Parathyroid adenoma (tissue), 2 donors: ENCODE data around the gene CIROP.

ENCODE experiments used
- H2AFZ ChIP-seq: fragments of 300-600 bp; sonication (generic); one replicate; pipeline ENCODE4 v1.7.0; 2017; ENCODE audit warnings: antibody characterized with exemption, mild to moderate bottlenecking
- H3K27ac ChIP-seq: fragments of 300-600 bp; sonication (generic); one replicate; pipeline ENCODE4 v1.7.0; 2017
- H3K27me3 ChIP-seq: fragments of 300-600 bp; sonication (generic); one replicate; pipeline ENCODE4 v1.7.0; 2017; ENCODE audit warnings: low read length; ENCODE audit not compliant: control insufficient read depth, insufficient read depth
- H3K36me3 ChIP-seq: fragments of 300-600 bp; sonication (generic); one replicate; pipeline ENCODE4 v1.7.0; 2017; ENCODE audit warnings: low read length; ENCODE audit not compliant: control insufficient read depth, insufficient read depth
- H3K4me1 ChIP-seq: fragments of 300-600 bp; sonication (generic); one replicate; pipeline ENCODE4 v1.7.0; 2017; ENCODE audit warnings: control low read depth
- H3K4me2 ChIP-seq: fragments of 300-600 bp; sonication (generic); one replicate; pipeline ENCODE4 v1.7.0; 2017; ENCODE audit warnings: low read length
- H3K4me3 ChIP-seq: fragments of 300-600 bp; sonication (generic); one replicate; pipeline ENCODE4 v1.7.0; 2017; ENCODE audit warnings: low read depth, low read length
- H3K79me2 ChIP-seq: fragments of 300-600 bp; sonication (generic); one replicate; pipeline ENCODE4 v1.7.0; 2017; ENCODE audit warnings: control low read depth
- H3K9ac ChIP-seq: fragments of 300-600 bp; sonication (generic); one replicate; pipeline ENCODE4 v1.7.0; 2017; ENCODE audit warnings: mild to moderate bottlenecking
- H3K9me3 ChIP-seq: fragments of 300-600 bp; sonication (generic); one replicate; pipeline ENCODE4 v1.7.0; 2017; ENCODE audit warnings: low read length; ENCODE audit not compliant: control insufficient read depth
- CTCF ChIP-seq: fragments of 300-600 bp; sonication (generic); IDR thresholded peaks from one replicate; pipeline ENCODE4 v1.7.0; 2017; ENCODE audit warnings: antibody characterized with exemption, mild to moderate bottlenecking
- donor health status: primary hyperparathyroidism.

The CIROP gene

GRCh38 chr14:23145794-23146350, 41.1 kb upstream of the CIROP start:
- TF ChIP-seq CTCF: no peak
- Histone ChIP-seq H3K79me2 (peaks cover 18% of the 10 kb centered on the region), H3K9ac (no peak overlapping the region), H3K36me3 (no peaks in the 10 kb centered on the region), H3K4me3 (no peak overlapping the region), H2AFZ (no peak overlapping the region), H3K27me3 (no peaks in the 10 kb centered on the region), H3K4me2 (no peak overlapping the region), H3K9me3 (no peaks in the 10 kb centered on the region), H3K4me1 (peaks cover 48% of the 10 kb centered on the region), H3K27ac (peak overlapping the region; percentile 64)

GRCh38 chr14:23143911-23144310, 39.1 kb upstream of the CIROP start:
- Histone ChIP-seq H3K79me2 (peaks cover 21% of the 10 kb centered on the region), H3K4me2 (no peak overlapping the region), H2AFZ (no peak overlapping the region), H3K9ac (no peak overlapping the region), H3K36me3 (no peaks in the 10 kb centered on the region), H3K27ac (no peak overlapping the region), H3K4me3 (no peak overlapping the region), H3K9me3 (no peaks in the 10 kb centered on the region), H3K4me1 (peaks cover 38% of the 10 kb centered on the region), H3K27me3 (no peaks in the 10 kb centered on the region)
- no peak for TF ChIP-seq CTCF

GRCh38 chr14:23142826-23143225, 38.0 kb upstream of the CIROP start:
- Histone ChIP-seq H3K36me3 (no peaks in the 10 kb centered on the region), H3K9ac (no peak overlapping the region), H3K79me2 (peaks cover 16% of the 10 kb centered on the region), H3K9me3 (no peaks in the 10 kb centered on the region), H3K4me1 (peaks cover 40% of the 10 kb centered on the region), H3K4me2 (no peak overlapping the region), H2AFZ (no peak overlapping the region), H3K27me3 (no peaks in the 10 kb centered on the region), H3K4me3 (no peak overlapping the region), H3K27ac (peak overlapping the region; percentile 70)
- TF ChIP-seq CTCF: no peak

GRCh38 chr14:23141706-23142444, 37.1 kb upstream of the CIROP start:
- Histone ChIP-seq H3K9ac (no peak overlapping the region), H3K27me3 (no peaks in the 10 kb centered on the region), H3K36me3 (no peaks in the 10 kb centered on the region), H2AFZ (no peak overlapping the region), H3K4me2 (no peak overlapping the region), H3K27ac (peak overlapping the region; percentile 70), H3K79me2 (peaks cover 16% of the 10 kb centered on the region), H3K4me3 (no peak overlapping the region), H3K4me1 (peaks cover 38% of the 10 kb centered on the region), H3K9me3 (no peaks in the 10 kb centered on the region)
- no peak for TF ChIP-seq CTCF

- Histone ChIP-seq H3K4me3 (no peak overlapping the region), H3K4me2 (no peak overlapping the region), H3K27ac (peak overlapping the region; percentile 40), H2AFZ (no peak overlapping the region), H3K4me1 (peaks cover 26% of the 10 kb centered on the region), H3K9ac (no peak overlapping the region), H3K79me2 (peaks cover 11% of the 10 kb centered on the region), H3K27me3 (no peaks in the 10 kb centered on the region), H3K36me3 (no peaks in the 10 kb centered on the region), H3K9me3 (no peaks in the 10 kb centered on the region)
- TF ChIP-seq CTCF: no peak
Observed at GRCh38 chr14:23140371-23140770, 35.6 kb upstream of the CIROP start.
